HepG2 (cell line): ENCODE measurements around the gene DPH1. TPM values are rescaled to one million over a fixed set of nuclear protein-coding genes. Genes with fewer than 3 reads are reported as not detected.

Experiments used
- AHR ChIP-seq: IDR thresholded peaks from 2 replicates; pipeline ENCODE4 v1.6.1; 2018; ENCODE audit warnings: missing genetic modification reagents, missing compliant biosample characterization
- CSRNP1 ChIP-seq: sonication (generic); formaldehyde crosslinking; IDR thresholded peaks from 2 replicates; pipeline ENCODE4 v1.8.1; 2023; ENCODE audit warnings: mild to moderate bottlenecking, missing genetic modification reagents
- FOSL2 ChIP-seq: sonication (generic); formaldehyde crosslinking; IDR thresholded peaks from 2 replicates; pipeline ENCODE4 v1.4.0; 2020; ENCODE audit warnings: missing genetic modification reagents
- KDM3A ChIP-seq: IDR thresholded peaks from 2 replicates; pipeline ENCODE4 v1.6.1; 2018; ENCODE audit warnings: low read depth, missing compliant biosample characterization
- NCOA1 ChIP-seq: sonication (generic); formaldehyde crosslinking; IDR thresholded peaks from 2 replicates; pipeline ENCODE4 v1.9.0; 2021; ENCODE audit warnings: missing genetic modification reagents
- NFIC ChIP-seq: IDR thresholded peaks from 2 replicates; pipeline ENCODE4 v1.6.1; 2012; ENCODE audit warnings: mild to moderate bottlenecking, low read length, inconsistent platforms
- SIX1 ChIP-seq: sonication (generic); formaldehyde crosslinking; IDR thresholded peaks from 2 replicates; pipeline ENCODE4 v1.4.0; 2020; ENCODE audit warnings: missing genetic modification reagents, borderline replicate concordance
- SMARCE1 ChIP-seq: fragments of 450-650 bp; IDR thresholded peaks from 2 replicates; pipeline ENCODE4 v1.6.1; 2017; ENCODE audit warnings: borderline replicate concordance
- SPEN ChIP-seq: sonication (generic); formaldehyde crosslinking; IDR thresholded peaks from 2 replicates; pipeline ENCODE4 v1.5.1; 2020; ENCODE audit warnings: low read depth, mild to moderate bottlenecking, missing genetic modification reagents
- TARDBP ChIP-seq: sonication (generic); formaldehyde crosslinking; IDR thresholded peaks from 2 replicates; pipeline ENCODE4 v1.8.0; 2022; ENCODE audit warnings: mild to moderate bottlenecking, missing genetic modification reagents
- TMF1 ChIP-seq: sonication (generic); formaldehyde crosslinking; IDR thresholded peaks from 2 replicates; pipeline ENCODE4 v1.8.1; 2022; ENCODE audit warnings: low read depth, missing genetic modification reagents
- ZBTB40 ChIP-seq, 2 experiments: fragments of 450-650 bp in 1 of 2; sonication (generic) in 1 of 2; formaldehyde crosslinking in 1 of 2; IDR thresholded peaks; 2 replicates each; pipeline versions ENCODE4 v1.6.1 to v1.8.0; 2016 to 2022; ENCODE audit warnings: antibody characterized with exemption in 1 of 2, mild to moderate bottlenecking in 1 of 2, missing genetic modification reagents in 1 of 2
- ZGPAT ChIP-seq: IDR thresholded peaks from 2 replicates; pipeline ENCODE4 v1.6.1; 2016; ENCODE audit warnings: mild to moderate bottlenecking
- ZNF557 ChIP-seq: sonication (generic); formaldehyde crosslinking; IDR thresholded peaks from 2 replicates; pipeline ENCODE4 v1.4.0; 2020; ENCODE audit warnings: missing genetic modification reagents
- ZNF597 ChIP-seq: sonication (generic); formaldehyde crosslinking; IDR thresholded peaks from 2 replicates; pipeline ENCODE4 v1.5.0; 2020; ENCODE audit warnings: missing genetic modification reagents
- ZNF713 ChIP-seq: sonication (generic); formaldehyde crosslinking; IDR thresholded peaks from 2 replicates; pipeline ENCODE4 v1.4.0; 2020; ENCODE audit warnings: mild to moderate bottlenecking, missing genetic modification reagents
- polyA plus RNA-seq, 8 experiments: library from polyadenylated mRNA; depleted of rRNA in 3 of 8; stranded (reverse) in 7 of 8; unstranded in 1 of 8; fragments of >200 nt; fragmentation: Illumina TruSeq in 4 of 8; extraction: Trizol in 4 of 8; gene quantifications; 2 replicates each; pipeline versions ENCODE4 v1.2.1 to v1.2.3, GENCODE V29; 2011 to 2016; ENCODE audit warnings: low read depth in 4 of 8, missing spikeins in 1 of 8, mixed read lengths in 1 of 8; ENCODE audit not compliant: insufficient read depth in 1 of 8
- total RNA-seq, 5 experiments: library from RNA; depleted of rRNA; stranded (reverse); fragments of >200 nt; fragmentation: Illumina TruSeq; extraction: Trizol; gene quantifications; 2 replicates each; pipeline ENCODE4 v1.2.3, GENCODE V29; 2016; ENCODE audit warnings: low read depth in 1 of 5

The DPH1 gene
- total and polyA plus RNA-seq, 2 of the 13 experiments (the other 11 are each of a cell fraction or from before 2014, with no cell fraction given) = 25.3 to 42.8 TPM

GRCh38 chr17:2041561-2042389, 11.8 kb downstream of the DPH1 start, which contains the start of gene OVCA2 (continued):
- TF ChIP-seq CSRNP1 = no peak
- peak; percentile 90 for TF ChIP-seq SPEN (CRISPR knock-in tag)
- TF ChIP-seq TMF1 (CRISPR knock-in tag) = no peak; the same call in 1 of the 2 replicates
- peak; percentile 54; the same call in 1 of the 2 replicates for TF ChIP-seq TARDBP (CRISPR knock-in tag)
- no peak for TF ChIP-seq ZNF557 (CRISPR knock-in tag)
- TF ChIP-seq FOSL2 (CRISPR knock-in tag) = 0 out of 2 replicates have a peak, but pooled peaks have one; percentile 17
- no peak for TF ChIP-seq SIX1 (CRISPR knock-in tag)
- TF ChIP-seq ZBTB40 (IDR thresholded peaks at IDR 0.05) = peak; percentile 86
- TF ChIP-seq ZBTB40 (CRISPR knock-in tag; IDR thresholded peaks at IDR 0.05) = no peak
- TF ChIP-seq ZNF597 (CRISPR knock-in tag) = no peak
- peak; percentile 91 for TF ChIP-seq ZGPAT (CRISPR knock-in tag)
- TF ChIP-seq AHR (CRISPR knock-in tag) = peak; percentile 59; the same call in 1 of the 2 replicates
- TF ChIP-seq SMARCE1 = no peak
- no peak for TF ChIP-seq ZNF713 (CRISPR knock-in tag)
- TF ChIP-seq NFIC = no peak
- peak; percentile 71; the same call in 1 of the 2 replicates for TF ChIP-seq KDM3A (CRISPR knock-in tag)
- TF ChIP-seq NCOA1 (CRISPR knock-in tag) = no peak
